ENCODE measurements around the gene DIS3L2.
"Not testable (repeated sequence)": the region's sequence is repeated elsewhere in the genome, so short reads cannot be mapped to it uniquely, and the experiment has no call there.

The DIS3L2 gene

GRCh38 chr2:232377319-232377718, 415.8 kb downstream of the DIS3L2 start:
- ChIA-PET CTCF (no interaction called here), POLR2A (no interaction called here)
- DNase-seq (ENCODE audit: extremely low spot score), result no peak
- TF ChIP-seq ARNT (IDR thresholded peaks at IDR 0.05), result no peak
- no peak for TF ChIP-seq PKNOX1 (IDR thresholded peaks at IDR 0.05)
- TF ChIP-seq HDGF (IDR thresholded peaks at IDR 0.05; ENCODE audit: borderline replicate concordance), result no peak
- no peak for TF ChIP-seq FOXA1 (IDR thresholded peaks at IDR 0.05)
- no peak for TF ChIP-seq ZNF384 (IDR thresholded peaks at IDR 0.05)
- no peak for TF ChIP-seq FOXK2 (IDR thresholded peaks at IDR 0.05)
- TF ChIP-seq FOXM1 (IDR thresholded peaks at IDR 0.05; ENCODE audit: borderline replicate concordance), result no peak
- no peak for TF ChIP-seq CTBP1 (IDR thresholded peaks at IDR 0.05; ENCODE audit: borderline replicate concordance)
- TF ChIP-seq SUZ12 (IDR thresholded peaks at IDR 0.05), result no peak
- TF ChIP-seq TARDBP (IDR thresholded peaks at IDR 0.05), result no peak
- no peak for TF ChIP-seq ELF4 (IDR thresholded peaks at IDR 0.05)
- no peak for TF ChIP-seq NFRKB (IDR thresholded peaks at IDR 0.05)

- ChIA-PET POLR2A (no interaction called here), CTCF (no interaction called here)
- no peak for DNase-seq (ENCODE audit: extremely low spot score)
- TF ChIP-seq FOXA1 (IDR thresholded peaks at IDR 0.05), result no peak
- no peak for TF ChIP-seq FOXM1 (IDR thresholded peaks at IDR 0.05; ENCODE audit: borderline replicate concordance)
- TF ChIP-seq PKNOX1 (IDR thresholded peaks at IDR 0.05), result no peak
- no peak for TF ChIP-seq L3MBTL2 (conservative IDR thresholded peaks at IDR 0.05)
- TF ChIP-seq ARNT (IDR thresholded peaks at IDR 0.05), result no peak
- no peak for TF ChIP-seq TARDBP (IDR thresholded peaks at IDR 0.05)
- TF ChIP-seq HDGF (IDR thresholded peaks at IDR 0.05; ENCODE audit: borderline replicate concordance), result no peak
- no peak for TF ChIP-seq SP1 (IDR thresholded peaks at IDR 0.05)
- no peak for TF ChIP-seq FOXK2 (IDR thresholded peaks at IDR 0.05)
- no peak for TF ChIP-seq CTBP1 (IDR thresholded peaks at IDR 0.05; ENCODE audit: borderline replicate concordance)
- TF ChIP-seq SUZ12 (IDR thresholded peaks at IDR 0.05), result no peak
- no peak for TF ChIP-seq LEF1 (IDR thresholded peaks at IDR 0.05; ENCODE audit: borderline replicate concordance)
- TF ChIP-seq ZNF384 (IDR thresholded peaks at IDR 0.05), result no peak
- no peak for TF ChIP-seq ELF4 (IDR thresholded peaks at IDR 0.05)
- no peak for TF ChIP-seq BHLHE40 (IDR thresholded peaks at IDR 0.05; ENCODE audit: borderline replicate concordance)
- no peak for TF ChIP-seq NFRKB (IDR thresholded peaks at IDR 0.05)
These were observed 416.6 kb downstream of the DIS3L2 start for GRCh38 chr2:232377841-232378734.

GRCh38 chr2:232378735-232379151, 417.2 kb downstream of the DIS3L2 start, which contains the start of gene ALPP:
Gene ALPP (plus strand): TSS chr2:232378751. CDS start chr2:232378803, 52 bp downstream.
- CTCF ChIA-PET; POLR2A ChIA-PET; DNase-seq (ENCODE audit: extremely low spot score): not testable (repeated sequence)

- POLR2A ChIA-PET; CTCF ChIA-PET; DNase-seq (ENCODE audit: extremely low spot score): not testable (repeated sequence)
These were observed 418.4 kb downstream of the DIS3L2 start for GRCh38 chr2:232379610-232380590.

- DNase-seq (ENCODE audit: extremely low spot score); CTCF ChIA-PET; POLR2A ChIA-PET: not testable (repeated sequence)
These were observed 419.9 kb downstream of the DIS3L2 start for GRCh38 chr2:232381204-232382031.

- ChIA-PET POLR2A (no interaction called here), CTCF (no interaction called here)
- TF ChIP-seq FOXM1 (IDR thresholded peaks at IDR 0.05; ENCODE audit: borderline replicate concordance) (no peak), LEF1 (IDR thresholded peaks at IDR 0.05; ENCODE audit: borderline replicate concordance) (no peak), ARNT (IDR thresholded peaks at IDR 0.05) (no peak), FOXK2 (IDR thresholded peaks at IDR 0.05) (no peak), BHLHE40 (IDR thresholded peaks at IDR 0.05; ENCODE audit: borderline replicate concordance) (no peak), CTBP1 (IDR thresholded peaks at IDR 0.05; ENCODE audit: borderline replicate concordance) (no peak), PKNOX1 (IDR thresholded peaks at IDR 0.05) (no peak), NFRKB (IDR thresholded peaks at IDR 0.05) (no peak), SUZ12 (IDR thresholded peaks at IDR 0.05) (no peak), HDGF (IDR thresholded peaks at IDR 0.05; ENCODE audit: borderline replicate concordance) (no peak), FOXA1 (IDR thresholded peaks at IDR 0.05) (no peak)
- DNase-seq (ENCODE audit: extremely low spot score), result no peak
These were observed 421.1 kb downstream of the DIS3L2 start for GRCh38 chr2:232382331-232383225.

Measured in HEK293T (cell line).